RWPE1 (cell line): ENCODE results near the gene KRTAP20-1.

Source experiments
- CTCF ChIA-PET: fragments of 350-600 bp; sonication (Branson Sonifier 250); formaldehyde crosslinking; extraction: SDS; loops from one replicate; lab custom pipeline; 2021; lab: Yijun Ruan, JAX
- POLR2A ChIA-PET: fragments of 400-600 bp; formaldehyde crosslinking; extraction: SDS; loops from one replicate; lab custom pipeline; 2020; ENCODE audit warnings: antibody characterized with exemption; ENCODE audit not compliant: low non-redundant PET; lab: Yijun Ruan, JAX
- DNase-seq: peaks from one replicate; pipeline ENCODE4 v3.0.0; 2012; ENCODE audit warnings: low spot score
- H3K27ac ChIP-seq: fragments of 450-650 bp; 2 replicates; pipeline ENCODE4 v1.5.1; 2017
- CTCF ChIP-seq: fragments of 450-650 bp; conservative IDR thresholded peaks from 2 replicates; pipeline ENCODE4 v1.5.1; 2017; ENCODE audit warnings: low read depth, mild to moderate bottlenecking

Gene KRTAP20-1, protein sequence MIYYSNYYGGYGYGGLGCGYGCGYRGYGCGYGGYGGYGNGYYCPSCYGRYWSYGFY

DNA sequence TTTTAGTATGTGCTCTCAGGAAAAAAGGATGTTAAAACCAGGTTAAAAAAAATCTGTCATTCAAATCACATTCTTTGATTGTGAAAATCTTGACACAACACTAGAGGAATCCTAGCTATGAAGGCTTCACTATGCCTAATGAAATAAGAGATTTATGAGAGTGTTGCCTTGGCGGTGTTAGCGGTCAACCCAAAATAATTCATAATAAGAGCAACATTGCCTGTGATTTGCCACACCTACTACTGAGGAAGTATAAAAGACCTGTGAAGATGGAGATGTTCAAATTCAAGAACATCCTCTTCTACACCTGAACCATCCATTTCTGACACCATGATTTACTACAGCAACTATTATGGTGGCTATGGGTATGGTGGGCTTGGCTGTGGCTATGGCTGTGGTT, at the start of gene KRTAP20-1:
Gene KRTAP20-1 (plus strand): TSS at position 301 of the 400 bp plus-strand sequence. CDS start 30 bp downstream, at position 331.
- ChIA-PET POLR2A (no interaction called here), CTCF (no interaction called here)
- no peak within 1 kb of the TSS for H3K27ac ChIP-seq
- TF ChIP-seq CTCF, result no peak
- no peak for DNase-seq

DNA sequence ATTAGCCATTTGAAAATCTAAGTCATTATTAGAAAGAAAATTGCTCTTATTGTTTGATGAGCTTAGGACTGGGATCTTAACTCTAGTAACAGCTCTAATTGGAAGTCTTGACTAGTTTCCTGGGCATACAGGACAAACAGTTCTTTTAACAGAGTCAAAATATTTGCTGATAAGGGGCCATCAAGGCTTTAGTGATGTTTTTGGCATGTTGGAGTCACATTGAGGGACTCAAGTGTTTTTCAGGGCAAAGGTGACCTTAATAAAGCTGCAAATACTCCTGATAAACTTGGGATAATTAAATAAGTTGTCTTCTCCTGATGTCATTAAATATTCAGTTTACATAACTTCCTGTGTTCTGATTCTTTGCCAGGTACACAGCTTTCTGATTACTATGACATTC, 48.6 kb upstream of the KRTAP20-1 start:
- ChIA-PET POLR2A (no interaction called here), CTCF (interaction anchor here (0.5 kb wide), 1 partner anchor 12 kb away, joined by 4 read pairs; no protein-coding TSS in a partner anchor)
- no peak for DNase-seq
- no peak for TF ChIP-seq CTCF
- H3K27ac ChIP-seq, result no peak overlapping the region

- no peak overlapping the region for H3K27ac ChIP-seq
- CTCF ChIA-PET, result no interaction called here
- DNase-seq, result no peak
- TF ChIP-seq CTCF, result no peak
- POLR2A ChIA-PET, result no interaction called here
Measured at GRCh38 chr21:30577766-30578165, 38.5 kb upstream of the KRTAP20-1 start.

GRCh38 chr21:30579346-30579745, 36.9 kb upstream of the KRTAP20-1 start:
- ChIA-PET CTCF (no interaction called here), POLR2A (no interaction called here)
- H3K27ac ChIP-seq, result no peak overlapping the region
- no peak for DNase-seq
- no peak for TF ChIP-seq CTCF

DNA sequence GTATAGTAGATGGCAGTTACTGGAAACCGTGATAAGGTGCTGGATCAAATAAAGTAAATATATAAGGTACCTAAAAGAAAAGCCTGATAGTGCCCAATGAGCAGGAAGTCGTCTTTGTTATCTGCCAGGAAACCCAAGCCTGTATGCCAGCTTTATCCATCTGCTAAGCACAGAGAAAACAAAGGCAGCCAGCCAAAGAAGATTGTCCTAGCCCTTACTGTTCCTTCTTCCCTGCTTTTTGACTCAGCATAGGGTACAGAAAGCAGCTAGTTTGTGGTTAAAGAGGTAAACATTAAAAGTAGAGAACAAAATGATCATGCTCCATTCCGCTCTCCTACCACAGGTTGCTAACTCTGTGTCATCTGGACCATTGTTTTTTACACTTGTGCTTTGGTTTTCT, 36.1 kb upstream of the KRTAP20-1 start:
- no peak for TF ChIP-seq CTCF
- ChIA-PET CTCF (no interaction called here), POLR2A (no interaction called here)

GRCh38 chr21:30582870-30583269, 33.4 kb upstream of the KRTAP20-1 start:
- DNase-seq, result no peak
- POLR2A ChIA-PET, result no interaction called here
- CTCF ChIA-PET, result no interaction called here
- no peak overlapping the region for H3K27ac ChIP-seq
- no peak for TF ChIP-seq CTCF

More for the DNA sequence above, 36.1 kb upstream of the KRTAP20-1 start:
- DNase-seq, result no peak
- H3K27ac ChIP-seq, result no peak overlapping the region
